HepG2 (cell line): ENCODE results near the gene HBQ1. TPM values are rescaled to one million over a fixed set of nuclear protein-coding genes. Genes with fewer than 3 reads are reported as not detected.
"Not testable (repeated sequence)": the region's sequence is repeated elsewhere in the genome, so short reads cannot be mapped to it uniquely, and the experiment has no call there.

Source experiments
- ATAC-seq: fragments of 200-7000 bp; cut with Tn5 transposase; 3 replicates; pipeline ENCODE4 v1.9.1; 2020; ENCODE audit warnings: mild to moderate bottlenecking, moderate library complexity
- BruUV-seq: library from RNA; stranded (reverse); fragments of 400-500 nt; replicated peaks from 2 replicates; lab custom pipeline; 2021; lab: Mats Ljungman, UMichigan
- CTCF ChIA-PET: fragments of 300-600 bp; formaldehyde crosslinking; extraction: SDS; loops from one replicate; lab custom pipeline; 2021; ENCODE audit warnings: low total read pairs, inconsistent platforms, low intra/inter-chr PET ratio; lab: Yijun Ruan, JAX
- POLR2A ChIA-PET: fragments of 350-600 bp; sonication (Branson Sonifier 250); formaldehyde crosslinking; loops from one replicate; lab custom pipeline; 2020; ENCODE audit warnings: antibody characterized with exemption, inconsistent platforms; lab: Yijun Ruan, JAX
- DNase-seq: peaks from one replicate; pipeline ENCODE4 v3.0.0-alpha.2; 2015; ENCODE audit warnings: low spot score
- FAIRE-seq: peaks from 3 replicates; lab custom pipeline; 2011; peaks lifted over from hg19 to GRCh38; lab: Jason Lieb, UNC
- H2AFZ ChIP-seq: one replicate; pipeline ENCODE4 v1.6.1; 2011; ENCODE audit warnings: low read length, inconsistent platforms
- H3K27ac ChIP-seq: fragments of 300-600 bp; 3 replicates; pipeline ENCODE4 v1.8.0; 2011; ENCODE audit warnings: mixed run types, mild to moderate bottlenecking, mixed read lengths, low read length, inconsistent platforms; ENCODE audit not compliant: insufficient read depth; ENCODE audit errors: extremely low read length
- H3K27me3 ChIP-seq, 2 experiments: fragments of 200-600 bp in 1 of 2; 2 replicates in 1 of 2; 3 replicates in 1 of 2; pipeline versions ENCODE4 v1.6.0 to v1.8.0; 2011; ENCODE audit warnings: low read length in 2 of 2, mild to moderate bottlenecking in 2 of 2, moderate library complexity in 2 of 2, inconsistent platforms in 1 of 2; ENCODE audit not compliant: insufficient read depth in 2 of 2, control insufficient read depth in 1 of 2
- H3K36me3 ChIP-seq, 2 experiments: fragments of 200-600 bp in 1 of 2; replicated peaks in 1 of 2; 2 replicates in 1 of 2; 3 replicates in 1 of 2; pipeline versions ENCODE4 v1.5.1 to v1.8.0; 2011; ENCODE audit warnings: low read length in 2 of 2, inconsistent platforms in 1 of 2; ENCODE audit not compliant: insufficient read depth in 2 of 2, control insufficient read depth in 1 of 2
- H3K4me1 ChIP-seq: 2 replicates; pipeline ENCODE4 v1.5.1; 2012; ENCODE audit warnings: low read length, inconsistent platforms; ENCODE audit not compliant: insufficient read depth
- H3K4me2 ChIP-seq: 2 replicates; pipeline ENCODE4 v1.6.0; 2011; ENCODE audit warnings: low read depth, low read length, inconsistent platforms
- H3K4me3 ChIP-seq, 3 experiments: fragments of 200-600 bp in 1 of 3; sonication (generic), shearing (Covaris generic) in 1 of 3; replicated peaks in 1 of 3; 2 replicates each; pipeline ENCODE4 v1.5.1; 2011 to 2016; ENCODE audit warnings: low read length in 3 of 3, inconsistent platforms in 2 of 3, low read depth in 2 of 3, mild to moderate bottlenecking in 2 of 3, control low read depth in 1 of 3, mixed read lengths in 1 of 3; ENCODE audit not compliant: insufficient read depth in 1 of 3
- H3K79me2 ChIP-seq: one replicate; pipeline ENCODE4 v1.6.1; 2011; ENCODE audit warnings: low read length, inconsistent platforms; ENCODE audit not compliant: insufficient read depth
- H3K9ac ChIP-seq: 2 replicates; pipeline ENCODE4 v1.6.0; 2011; ENCODE audit warnings: mild to moderate bottlenecking, low read depth, low read length, inconsistent platforms; ENCODE audit not compliant: insufficient read depth
- H3K9me3 ChIP-seq: 2 replicates; pipeline ENCODE4 v1.5.1; 2012; ENCODE audit warnings: mild to moderate bottlenecking, low read length
- H4K20me1 ChIP-seq: 2 replicates; pipeline ENCODE4 v1.6.0; 2011; ENCODE audit warnings: inconsistent platforms, mild to moderate bottlenecking, low read length, moderate library complexity; ENCODE audit not compliant: insufficient read depth
- JUN ChIP-seq: sonication (generic); formaldehyde crosslinking; IDR thresholded peaks from 2 replicates; pipeline ENCODE4 v1.4.0; 2020; ENCODE audit warnings: mild to moderate bottlenecking, missing genetic modification reagents
- KLF6 ChIP-seq: IDR thresholded peaks from 2 replicates; pipeline ENCODE4 v1.8.0; 2016; ENCODE audit warnings: missing biosample characterization, missing genetic modification reagents
- PLRG1 ChIP-seq: fragments of 450-650 bp; conservative IDR thresholded peaks from 2 replicates; pipeline ENCODE4 v1.6.1; 2016
- WIZ ChIP-seq: sonication (generic); formaldehyde crosslinking; IDR thresholded peaks from 2 replicates; pipeline ENCODE4 v1.5.1; 2020; ENCODE audit warnings: mild to moderate bottlenecking, missing genetic modification reagents
- ZBTB14 ChIP-seq: sonication (generic); formaldehyde crosslinking; IDR thresholded peaks from 2 replicates; pipeline ENCODE4 v1.4.0; 2020; ENCODE audit warnings: missing genetic modification reagents
- ZFP82 ChIP-seq: sonication (generic); formaldehyde crosslinking; IDR thresholded peaks from 2 replicates; pipeline ENCODE4 v1.5.1; 2020; ENCODE audit warnings: mild to moderate bottlenecking, missing genetic modification reagents, borderline replicate concordance
- ZNF530 ChIP-seq: sonication (generic); formaldehyde crosslinking; IDR thresholded peaks from 2 replicates; pipeline ENCODE4 v1.5.0; 2020; ENCODE audit warnings: low read depth, mild to moderate bottlenecking, missing genetic modification reagents
- WGBS: methylation state at CpG from one replicate; pipeline ENCODE4 v1.1.6; 2017; ENCODE audit warnings: low lambda C conversion rate; 5-methylcytosine and 5-hydroxymethylcytosine counted together
- in situ Hi-C: cut with HindIII; loops from 2 replicates; pipeline ENCODE4 v1.10.0; 2017; ENCODE audit warnings: low pct_unique_long_range_greater_than_20kb; ENCODE audit not compliant: extremely low pct_ligation_motif_present
- intact Hi-C: fragments of 100-400 bp; cut with micrococcal nuclease; formaldehyde crosslinking; loops from one replicate; pipeline ENCODE4 v1.10.0; 2022; ENCODE audit not compliant: unreplicated experiment
- polyA plus RNA-seq, 8 experiments: library from polyadenylated mRNA; depleted of rRNA in 3 of 8; stranded (reverse) in 7 of 8; unstranded in 1 of 8; fragments of >200 nt; fragmentation: Illumina TruSeq in 4 of 8; extraction: Trizol in 4 of 8; gene quantifications; 2 replicates each; pipeline versions ENCODE4 v1.2.1 to v1.2.3, GENCODE V29; 2011 to 2016; ENCODE audit warnings: low read depth in 4 of 8, missing spikeins in 1 of 8, mixed read lengths in 1 of 8; ENCODE audit not compliant: insufficient read depth in 1 of 8
- total RNA-seq, 5 experiments: library from RNA; depleted of rRNA; stranded (reverse); fragments of >200 nt; fragmentation: Illumina TruSeq; extraction: Trizol; gene quantifications; 2 replicates each; pipeline ENCODE4 v1.2.3, GENCODE V29; 2016; ENCODE audit warnings: low read depth in 1 of 5
- TF ChIP-seq, protein P1 (sequence below): sonication (generic); formaldehyde crosslinking; IDR thresholded peaks from 2 replicates; pipeline ENCODE4 v1.5.1; 2020; ENCODE audit warnings: mild to moderate bottlenecking, missing genetic modification reagents, borderline replicate concordance

Gene HBQ1
- total and polyA plus RNA-seq, 2 of the 13 experiments (the other 11 are each of a cell fraction or from before 2014, with no cell fraction given), result 4.9 to 7.4 TPM

- DNase-seq, POLR2A ChIA-PET, H3K27ac ChIP-seq, FAIRE-seq, H3K27me3 ChIP-seq, CTCF ChIA-PET, BruUV-seq, H4K20me1 ChIP-seq, H3K9me3 ChIP-seq, in situ Hi-C loops, H3K4me1 ChIP-seq, ATAC-seq, intact Hi-C loops, H3K4me3 ChIP-seq, H3K9ac ChIP-seq, H3K4me2 ChIP-seq, H2AFZ ChIP-seq: not testable (repeated sequence)
- Histone ChIP-seq H3K36me3 (peaks cover 27 to 77% of the 10 kb centered on the region in 2 experiments), H3K79me2 (peaks cover 15% of the 10 kb centered on the region)
- 97% methylated on average over 4 of the region's 4 CpGs for WGBS
Observed at GRCh38 chr16:209359-209758, 29.1 kb downstream of the HBQ1 start.

GRCh38 chr16:211631-212180 is 31.4 kb downstream of the HBQ1 start:
- FAIRE-seq, intact Hi-C loops, H3K4me3 ChIP-seq, H3K4me1 ChIP-seq, H3K27ac ChIP-seq, H4K20me1 ChIP-seq, H3K9me3 ChIP-seq, H2AFZ ChIP-seq, H3K9ac ChIP-seq, in situ Hi-C loops, DNase-seq, H3K4me2 ChIP-seq, CTCF ChIA-PET, BruUV-seq, H3K27me3 ChIP-seq, ATAC-seq: not testable (repeated sequence)
- Histone ChIP-seq H3K79me2 (peaks cover 20% of the 10 kb centered on the region), H3K36me3 (peaks cover 20 to 75% of the 10 kb centered on the region in 2 experiments)
- 97% methylated on average over 13 of the region's 14 CpGs for WGBS
- POLR2A ChIA-PET, result interaction anchor here (1.2 kb wide), 1 partner anchor 141 kb away, joined by 3 read pairs; the partner anchor contains the start of gene AXIN1

- FAIRE-seq (no peak), ATAC-seq (no peak), DNase-seq (no peak)
- H2AFZ ChIP-seq, result no peak overlapping the region
- ChIA-PET CTCF (interaction anchor here (0.9 kb wide), 1 partner anchor 118 kb away, joined by 3 read pairs; no protein-coding TSS in a partner anchor), POLR2A (no interaction called here)
- in situ Hi-C loops, result no loop called here
- BruUV-seq, result no TSS peak
- peaks cover 17 to 74% of the 10 kb centered on the region in 2 experiments for H3K36me3 ChIP-seq
- no peak overlapping the region for H3K4me2 ChIP-seq
- H4K20me1 ChIP-seq, result no peaks in the 10 kb centered on the region
- 98% methylated on average over 3 of the region's 3 CpGs for WGBS
- H3K9me3 ChIP-seq, result no peaks in the 10 kb centered on the region
- no peaks in the 10 kb centered on the region for H3K4me1 ChIP-seq
- no peak overlapping the region for H3K9ac ChIP-seq
- intact Hi-C loops, result no loop called here
- peaks cover 23% of the 10 kb centered on the region for H3K79me2 ChIP-seq
- H3K4me3 ChIP-seq, result no peak overlapping the region
- no peaks in the 10 kb centered on the region for H3K27me3 ChIP-seq
- TF ChIP-seq, protein P1, sequence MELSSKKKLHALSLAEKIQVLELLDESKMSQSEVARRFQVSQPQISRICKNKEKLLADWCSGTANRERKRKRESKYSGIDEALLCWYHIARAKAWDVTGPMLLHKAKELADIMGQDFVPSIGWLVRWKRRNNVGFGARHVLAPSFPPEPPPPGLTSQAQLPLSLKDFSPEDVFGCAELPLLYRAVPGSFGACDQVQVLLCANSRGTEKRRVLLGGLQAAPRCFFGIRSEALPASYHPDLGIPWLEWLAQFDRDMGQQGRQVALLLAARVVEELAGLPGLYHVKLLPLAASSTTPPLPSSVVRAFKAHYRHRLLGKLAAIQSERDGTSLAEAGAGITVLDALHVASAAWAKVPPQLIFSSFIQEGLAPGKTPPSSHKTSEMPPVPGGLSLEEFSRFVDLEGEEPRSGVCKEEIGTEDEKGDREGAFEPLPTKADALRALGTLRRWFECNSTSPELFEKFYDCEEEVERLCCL (CRISPR knock-in tag), result no peak
- TF ChIP-seq KLF6 (CRISPR knock-in tag) (no peak), ZNF530 (CRISPR knock-in tag) (no peak), ZFP82 (CRISPR knock-in tag) (no peak), JUN (CRISPR knock-in tag) (no peak), PLRG1 (no peak), WIZ (CRISPR knock-in tag) (no peak), ZBTB14 (no peak)
- H3K27ac ChIP-seq, result no peak overlapping the region
Observed at GRCh38 chr16:212999-213398, 32.7 kb downstream of the HBQ1 start.
